ENCODE measurements around the gene APH1A.
"Not testable (repeated sequence)": the region's sequence is repeated elsewhere in the genome, so short reads cannot be mapped to it uniquely, and the experiment has no call there.

The APH1A gene

GRCh38 chr1:150221552-150221951 is 47.3 kb downstream of the APH1A start:
- Histone ChIP-seq H3K4me3 (ENCODE audit: insufficient read depth, low read depth, low read length) (no peak overlapping the region), H3K27ac (ENCODE audit: insufficient read depth, low read depth, low read length, poor library complexity, severe bottlenecking) (no peak overlapping the region), H3K9me3 (ENCODE audit: control insufficient read depth, low read length) (no peaks in the 10 kb centered on the region), H3K36me3 (ENCODE audit: control insufficient read depth, insufficient read depth, low read length) (peaks cover 37% of the 10 kb centered on the region), H3K4me1 (ENCODE audit: control insufficient read depth, insufficient read depth, low read length) (no peaks in the 10 kb centered on the region), H3K27me3 (ENCODE audit: control insufficient read depth, insufficient read depth, low read length, poor library complexity, severe bottlenecking) (no peaks in the 10 kb centered on the region)
- WGBS, 2 experiments, result 90 to 100% methylated on average over 2 of the region's 2 CpGs

DNA sequence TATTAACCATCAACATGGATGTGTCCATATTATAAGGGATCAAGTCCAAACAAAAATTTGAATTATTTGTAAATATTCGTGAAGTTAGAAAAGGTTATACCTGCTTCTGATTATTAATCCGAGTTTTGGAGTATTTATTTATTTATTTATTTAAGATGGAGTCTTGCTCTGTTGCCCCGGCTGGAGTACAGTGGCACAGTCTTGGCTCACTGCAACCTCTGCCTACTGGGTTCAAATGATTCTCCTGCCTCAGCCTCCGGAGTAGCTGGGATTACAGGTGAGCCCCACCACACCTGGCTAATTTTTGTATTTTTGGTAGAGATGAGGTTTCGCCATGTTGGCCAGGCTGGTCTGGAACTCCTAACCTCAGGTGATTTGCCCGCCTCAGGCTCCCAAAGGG is 53.0 kb downstream of the APH1A start:
- 92 to 97% methylated on average over 6 of the region's 6 CpGs for WGBS, 2 experiments
- not testable (repeated sequence) for H3K27me3 ChIP-seq (ENCODE audit: control insufficient read depth, insufficient read depth, low read length, poor library complexity, severe bottlenecking); H3K9me3 ChIP-seq (ENCODE audit: control insufficient read depth, low read length)

More for the DNA sequence above, 53.0 kb downstream of the APH1A start:
- H3K36me3 ChIP-seq (ENCODE audit: control insufficient read depth, insufficient read depth, low read length), result peaks cover 13% of the 10 kb centered on the region
- H3K4me3 ChIP-seq (ENCODE audit: insufficient read depth, low read depth, low read length); H3K4me1 ChIP-seq (ENCODE audit: control insufficient read depth, insufficient read depth, low read length); H3K27ac ChIP-seq (ENCODE audit: insufficient read depth, low read depth, low read length, poor library complexity, severe bottlenecking): not testable (repeated sequence)
